H1 (cell line): ENCODE results near the gene PAXX. TPM values are rescaled to one million over a fixed set of nuclear protein-coding genes. Genes with fewer than 3 reads are reported as not detected.

Experiments used
- CTCF ChIA-PET: fragments of 300-600 bp; sonication (Branson Sonifier 250); formaldehyde crosslinking; loops from one replicate; lab custom pipeline; 2021; ENCODE audit not compliant: partially characterized antibody; lab: Charles Lee
- POLR2A ChIA-PET: fragments of 300-600 bp; sonication (Branson Sonifier 250); formaldehyde crosslinking; loops from one replicate; lab custom pipeline; 2021; ENCODE audit warnings: inconsistent platforms; ENCODE audit not compliant: partially characterized antibody; lab: Charles Lee
- DNase-seq, 2 experiments: peaks; one replicate each; pipeline versions ENCODE4 v3.0.0 to v3.0.0-alpha.2; 2010 to 2022; ENCODE audit warnings: low spot score in 2 of 2, low read depth in 1 of 2, mixed read lengths in 1 of 2
- FAIRE-seq: peaks from 2 replicates; lab custom pipeline; 2011; peaks lifted over from hg19 to GRCh38; lab: Jason Lieb, UNC
- H2AFZ ChIP-seq: 2 replicates; pipeline ENCODE4 v1.8.1; 2012; ENCODE audit warnings: low read length, inconsistent platforms
- H2AK5ac ChIP-seq: 2 replicates; pipeline ENCODE4 v1.6.1; 2013; ENCODE audit warnings: low read depth, low read length
- H2BK120ac ChIP-seq: replicated peaks from 2 replicates; pipeline ENCODE3; 2013; ENCODE audit warnings: low read depth, low read length, inconsistent platforms
- H2BK12ac ChIP-seq: 2 replicates; pipeline ENCODE4 v1.6.1; 2013; ENCODE audit warnings: low read depth, low read length
- H2BK15ac ChIP-seq: 2 replicates; pipeline ENCODE4 v1.6.1; 2013; ENCODE audit warnings: low read length
- H2BK20ac ChIP-seq: 2 replicates; pipeline ENCODE4 v1.6.1; 2013; ENCODE audit warnings: low read length
- H2BK5ac ChIP-seq: 2 replicates; pipeline ENCODE4 v1.6.1; 2013; ENCODE audit warnings: low read depth, low read length
- H3K14ac ChIP-seq: 2 replicates; pipeline ENCODE4 v1.6.1; 2013; ENCODE audit warnings: inconsistent platforms; ENCODE audit not compliant: insufficient read length
- H3K18ac ChIP-seq: 2 replicates; pipeline ENCODE4 v1.6.1; 2013; ENCODE audit warnings: low read length; ENCODE audit errors: extremely low read depth
- H3K23ac ChIP-seq: 2 replicates; pipeline ENCODE4 v1.6.1; 2013; ENCODE audit warnings: inconsistent platforms; ENCODE audit not compliant: insufficient read length
- H3K23me2 ChIP-seq: 2 replicates; pipeline ENCODE4 v1.6.1; 2013; ENCODE audit warnings: low read depth, low read length
- H3K27ac ChIP-seq: 2 replicates; pipeline ENCODE4 v1.6.1; 2011; ENCODE audit warnings: low read depth, low read length, inconsistent platforms
- H3K27me3 ChIP-seq, 4 experiments: replicated peaks in 1 of 4; 1 replicate in 1 of 4; 2 replicates in 3 of 4; pipeline versions ENCODE4 v1.6.1 to v1.8.1; 2011 to 2013; ENCODE audit warnings: low read length in 3 of 4, mild to moderate bottlenecking in 3 of 4, inconsistent platforms in 2 of 4, mixed read lengths in 2 of 4, moderate library complexity in 1 of 4; ENCODE audit not compliant: control insufficient read depth in 3 of 4, insufficient read depth in 3 of 4; ENCODE audit errors: extremely low read depth in 1 of 4
- H3K36me3 ChIP-seq, 4 experiments: 2 replicates each; pipeline versions ENCODE4 v1.6.1 to v1.8.1; 2011 to 2013; ENCODE audit warnings: mild to moderate bottlenecking in 4 of 4, low read length in 3 of 4, moderate library complexity in 2 of 4, control low read depth in 1 of 4, inconsistent platforms in 1 of 4; ENCODE audit not compliant: insufficient read depth in 4 of 4, control insufficient read depth in 2 of 4
- H3K4ac ChIP-seq: replicated peaks from 2 replicates; pipeline ENCODE3; 2013; ENCODE audit warnings: low read length, low read depth, mixed read lengths, inconsistent platforms; ENCODE audit not compliant: insufficient read length
- H3K4me1 ChIP-seq, 4 experiments: replicated peaks in 1 of 4; 1 replicate in 1 of 4; 2 replicates in 3 of 4; pipeline versions ENCODE4 v1.6.1 to v1.8.1; 2011 to 2013; ENCODE audit warnings: low read length in 3 of 4, inconsistent platforms in 2 of 4, mixed read lengths in 1 of 4; ENCODE audit not compliant: insufficient read depth in 4 of 4, control insufficient read depth in 3 of 4
- H3K4me2 ChIP-seq, 2 experiments: 2 replicates each; pipeline versions ENCODE4 v1.6.1 to v1.8.1; 2011 to 2013; ENCODE audit warnings: low read depth in 2 of 2, low read length in 2 of 2, control low read depth in 1 of 2, inconsistent platforms in 1 of 2, mild to moderate bottlenecking in 1 of 2; ENCODE audit not compliant: insufficient read depth in 1 of 2
- H3K4me3 ChIP-seq, 4 experiments: fragments of 200-600, 300-600 bp in 1 of 4; sonication (generic), shearing (Covaris generic), sonication (Bioruptor Twin) in 1 of 4; 2 replicates each; pipeline versions ENCODE4 v1.5.1 to v1.8.1; 2011 to 2016; ENCODE audit warnings: low read length in 4 of 4, low read depth in 3 of 4, control low read depth in 2 of 4, inconsistent platforms in 2 of 4, mild to moderate bottlenecking in 2 of 4, mixed read lengths in 1 of 4, moderate library complexity in 1 of 4; ENCODE audit not compliant: insufficient read depth in 2 of 4; ENCODE audit errors: extremely low read depth in 1 of 4
- H3K56ac ChIP-seq: replicated peaks from 2 replicates; pipeline ENCODE3; 2013; ENCODE audit warnings: low read depth, mild to moderate bottlenecking, mixed read lengths, low read length, inconsistent platforms; ENCODE audit not compliant: insufficient read length
- H3K79me1 ChIP-seq: 2 replicates; pipeline ENCODE4 v1.6.1; 2013; ENCODE audit warnings: low read depth, low read length, control low read depth
- H3K79me2 ChIP-seq, 2 experiments: 2 replicates each; pipeline versions ENCODE4 v1.6.1 to v1.8.1; 2012 to 2013; ENCODE audit warnings: low read length in 2 of 2, mild to moderate bottlenecking in 2 of 2, inconsistent platforms in 1 of 2; ENCODE audit not compliant: insufficient read depth in 2 of 2, control insufficient read depth in 1 of 2
- H3K9ac ChIP-seq, 4 experiments: replicated peaks in 1 of 4; 1 replicate in 1 of 4; 2 replicates in 3 of 4; pipeline versions ENCODE4 v1.6.1 to v1.8.1; 2011 to 2013; ENCODE audit warnings: low read depth in 3 of 4, low read length in 3 of 4, control low read depth in 2 of 4, mild to moderate bottlenecking in 2 of 4, moderate library complexity in 2 of 4, inconsistent platforms in 1 of 4; ENCODE audit errors: extremely low read depth in 1 of 4
- H3K9me3 ChIP-seq, 2 experiments: 2 replicates each; pipeline versions ENCODE4 v1.6.1 to v1.8.1; 2012 to 2013; ENCODE audit warnings: mild to moderate bottlenecking in 2 of 2, moderate library complexity in 2 of 2, control low read depth in 1 of 2, inconsistent platforms in 1 of 2, low read depth in 1 of 2, low read length in 1 of 2, mixed read lengths in 1 of 2; ENCODE audit not compliant: insufficient read depth in 2 of 2
- H4K20me1 ChIP-seq, 2 experiments: replicated peaks in 1 of 2; 2 replicates each; pipeline versions ENCODE3 to v1.8.1; 2011 to 2013; ENCODE audit warnings: inconsistent platforms in 2 of 2, low read length in 2 of 2, mild to moderate bottlenecking in 1 of 2; ENCODE audit not compliant: insufficient read depth in 2 of 2, control insufficient read depth in 1 of 2
- H4K5ac ChIP-seq: 2 replicates; pipeline ENCODE4 v1.6.1; 2013; ENCODE audit warnings: low read length, low read depth, mixed read lengths, inconsistent platforms; ENCODE audit not compliant: insufficient read length
- H4K8ac ChIP-seq: 2 replicates; pipeline ENCODE4 v1.8.0; 2013; ENCODE audit warnings: mild to moderate bottlenecking, moderate library complexity, low read length, inconsistent platforms; ENCODE audit not compliant: insufficient read depth; ENCODE audit errors: extremely low read depth
- H4K91ac ChIP-seq: replicated peaks from 2 replicates; pipeline ENCODE3; 2013; ENCODE audit warnings: low read length, mixed read lengths, inconsistent platforms; ENCODE audit not compliant: insufficient read length
- CREB1 ChIP-seq: IDR thresholded peaks from 2 replicates; pipeline ENCODE4 v1.6.1; 2012; ENCODE audit warnings: inconsistent platforms
- WGBS, 2 experiments: shearing (Covaris generic) in 1 of 2; methylation state at CpG; one replicate each; pipeline versions ENCODE4 v1.1.6 to v1.1.7; 2013 to 2015; ENCODE audit warnings: low lambda C conversion rate in 2 of 2, mixed read lengths in 2 of 2, inconsistent platforms in 1 of 2, low coverage in 1 of 2, missing lambda C conversion rate in 1 of 2; ENCODE audit not compliant: insufficient replicate concordance in 2 of 2, insufficient coverage in 1 of 2, insufficient read length in 1 of 2; ENCODE audit errors: extremely low coverage in 1 of 2, missing lambda C conversion rate in 1 of 2; 5-methylcytosine and 5-hydroxymethylcytosine counted together
- polyA plus RNA-seq, 7 experiments: library from polyadenylated mRNA; depleted of rRNA in 3 of 7; stranded (reverse) in 5 of 7; unstranded in 2 of 7; fragments of >200 nt in 5 of 7; fragments of 200-250 nt in 2 of 7; gene quantifications; 1 replicate in 5 of 7; 2 replicates in 1 of 7; 4 replicates in 1 of 7; pipeline versions ENCODE4 v1.2.1 to v1.2.3, GENCODE V29; 2011 to 2013; ENCODE audit warnings: missing spikeins in 2 of 7, mixed read lengths in 2 of 7
- total RNA-seq: library from RNA; stranded (reverse); fragmentation: NEBNext Ultra II Directional; extraction: Animal tissue kit (Norgen Biotek cat#: 25700); gene quantifications from 2 replicates; pipeline ENCODE4 v1.2.1, GENCODE V29; 2021

Gene PAXX
- total and polyA plus RNA-seq, 2 of the 8 experiments (the other 6 are each of a cell fraction or from before 2014, with no cell fraction given), result 43.4 to 45.9 TPM

- Histone ChIP-seq H3K4me1 (no peaks in the 10 kb centered on the region; a peak in 1 of 7 replicates), H3K9me3 (peaks cover 0 to 10% of the 10 kb centered on the region in 2 experiments; a peak in 1 of 4 replicates), H4K8ac (no peak overlapping the region; the same call in 1 of the 2 replicates), H2AFZ (no peak overlapping the region), H2BK15ac (no peak overlapping the region), H2AK5ac (no peak overlapping the region), H2BK12ac (no peak overlapping the region), H3K56ac (no peak overlapping the region), H3K14ac (no peak overlapping the region), H2BK120ac (no peak overlapping the region), H3K27me3 (no peaks in the 10 kb centered on the region), H3K27ac (no peak overlapping the region), H3K23ac (no peak overlapping the region), H3K9ac (no peak overlapping the region), H2BK20ac (no peak overlapping the region), H3K79me1 (no peaks in the 10 kb centered on the region), H4K91ac (no peak overlapping the region), H3K23me2 (no peaks in the 10 kb centered on the region), H4K20me1 (no peaks in the 10 kb centered on the region), H3K4me3 (no peak overlapping the region), H3K79me2 (no peaks in the 10 kb centered on the region), H3K4me2 (no peak overlapping the region), H2BK5ac (no peak overlapping the region), H4K5ac (no peak overlapping the region), H3K4ac (no peak overlapping the region), H3K36me3 (no peaks in the 10 kb centered on the region), H3K18ac (no peak overlapping the region)
- ChIA-PET POLR2A (no interaction called here), CTCF (interaction anchor here (0.5 to 2.5 kb wide), 6 partner anchors 10 to 135 kb away, joined by 3 to 11 read pairs (median 3); partner anchors contain the start of gene PTGDS)
- no peak for DNase-seq
- FAIRE-seq, result no peak
- no peak for TF ChIP-seq CREB1
- WGBS, 2 experiments, result 92% methylated on average over 23 of the region's 30 CpGs; no CpG with 5 or more reads in 1 of the 2 experiments
Measured at GRCh38 chr9:137007108-137007815, 15.0 kb downstream of the PAXX start.
